GM12891 (cell line): ENCODE measurements around the gene CDH13.

Source experiments
- POLR2A ChIP-seq: IDR thresholded peaks from 2 replicates; pipeline ENCODE4 v1.6.1; 2011; ENCODE audit warnings: low read depth, low read length, control low read depth
- POLR2AphosphoS5 ChIP-seq: IDR thresholded peaks from 2 replicates; pipeline ENCODE4 v1.6.1; 2011; ENCODE audit warnings: low read depth, low read length, control low read depth
- TAF1 ChIP-seq: IDR thresholded peaks from 2 replicates; pipeline ENCODE4 v1.6.1; 2011; ENCODE audit warnings: low read depth, low read length, control low read depth

GRCh38 chr16:83681381-83681956 lies 1054.7 kb downstream of the CDH13 start:
- TF ChIP-seq TAF1 (no peak), POLR2AphosphoS5 (no peak), POLR2A (no peak)
